Smooth muscle cell (in vitro differentiated cells): ENCODE results near the gene FOXJ3. TPM values are rescaled to one million over a fixed set of nuclear protein-coding genes. Genes with fewer than 3 reads are reported as not detected.

ENCODE experiments used
- DNase-seq: peaks from one replicate; lab custom pipeline; 2025; ENCODE audit not compliant: unreplicated experiment; lab: John Stamatoyannopoulos, UW
- H2AFZ ChIP-seq: fragments of 200-600 bp; sonication (generic); 2 replicates; pipeline ENCODE4 v1.6.0; 2016; ENCODE audit warnings: antibody characterized with exemption, low read depth, mild to moderate bottlenecking
- H3F3A ChIP-seq: fragments of 200-600 bp; sonication (generic); 2 replicates; pipeline ENCODE4 v1.6.0; 2017; ENCODE audit warnings: antibody characterized with exemption, low read depth
- H3K27ac ChIP-seq: fragments of 200-600 bp; sonication (generic); 2 replicates; pipeline ENCODE4 v1.5.1; 2016; ENCODE audit warnings: low read depth, mild to moderate bottlenecking
- H3K27me3 ChIP-seq: fragments of 200-600 bp; sonication (generic); 2 replicates; pipeline ENCODE4 v1.6.1; 2016; ENCODE audit warnings: low read depth, mild to moderate bottlenecking
- H3K36me3 ChIP-seq: fragments of 200-600 bp; sonication (generic); 2 replicates; pipeline ENCODE4 v1.5.1; 2016; ENCODE audit warnings: low read depth
- H3K4me1 ChIP-seq: fragments of 200-600 bp; sonication (generic); 2 replicates; pipeline ENCODE4 v1.5.1; 2016; ENCODE audit warnings: low read depth
- H3K4me2 ChIP-seq: fragments of 200-600 bp; sonication (generic); 2 replicates; pipeline ENCODE4 v1.6.0; 2016; ENCODE audit warnings: mild to moderate bottlenecking
- H3K4me3 ChIP-seq: fragments of 200-600 bp; sonication (generic); 2 replicates; pipeline ENCODE4 v1.5.1; 2016; ENCODE audit warnings: mild to moderate bottlenecking
- H3K79me2 ChIP-seq: fragments of 200-600 bp; sonication (generic); 2 replicates; pipeline ENCODE4 v1.6.0; 2016; ENCODE audit warnings: low read depth, mild to moderate bottlenecking
- H3K9ac ChIP-seq: fragments of 200-600 bp; sonication (generic); 2 replicates; pipeline ENCODE4 v1.6.0; 2016; ENCODE audit warnings: low read depth
- H3K9me3 ChIP-seq: fragments of 200-600 bp; sonication (generic); replicated peaks from 2 replicates; pipeline ENCODE4 v1.5.1; 2016; ENCODE audit warnings: low read depth
- H4K20me1 ChIP-seq: fragments of 200-600 bp; sonication (generic); 2 replicates; pipeline ENCODE4 v1.6.0; 2016; ENCODE audit warnings: low read depth
- CTCF ChIP-seq: fragments of 200-600 bp; sonication (generic); IDR thresholded peaks from 2 replicates; pipeline ENCODE4 v1.5.1; 2017; ENCODE audit warnings: borderline replicate concordance, mild to moderate bottlenecking, antibody characterized with exemption; ENCODE audit not compliant: insufficient read depth, poor library complexity, severe bottlenecking
- WGBS: methylation state at CpG from one replicate; pipeline ENCODE4 v1.1.7; 2016; ENCODE audit warnings: low lambda C conversion rate; 5-methylcytosine and 5-hydroxymethylcytosine counted together
- polyA plus RNA-seq: library from polyadenylated mRNA; unstranded; fragments of >200 nt; fragmentation: Nextera tagmentation; extraction: Ambion mirVana; gene quantifications from 2 replicates; pipeline ENCODE4 v1.2.1, GENCODE V29; 2016
- total RNA-seq: library from RNA; depleted of rRNA; stranded (reverse); fragments of >200 nt; gene quantifications from 2 replicates; pipeline ENCODE4 v1.2.3, GENCODE V29; 2014

FOXJ3 gene
- total and polyA plus RNA-seq, 2 experiments from 2014 or later = 19.3 to 40.9 TPM

GRCh38 chr1:42325014-42325402 is 10.0 kb downstream of the FOXJ3 start:
- peaks cover 96% of the 10 kb centered on the region for H4K20me1 ChIP-seq
- no peak for TF ChIP-seq CTCF
- H3K27ac ChIP-seq = no peak overlapping the region
- peaks cover 10% of the 10 kb centered on the region for H3K4me1 ChIP-seq
- H3K36me3 ChIP-seq = no peaks in the 10 kb centered on the region
- no peak overlapping the region for H3K4me3 ChIP-seq
- no peaks in the 10 kb centered on the region for H3K27me3 ChIP-seq
- H3F3A ChIP-seq = no peaks in the 10 kb centered on the region
- H3K79me2 ChIP-seq = peaks cover 99% of the 10 kb centered on the region
- H3K9ac ChIP-seq = no peak overlapping the region
- DNase-seq = no peak
- no peak overlapping the region for H3K4me2 ChIP-seq
- no peak overlapping the region for H2AFZ ChIP-seq
- WGBS = 99% methylated on average over 2 of the region's 2 CpGs
- H3K9me3 ChIP-seq = no peaks in the 10 kb centered on the region

- DNase-seq = no peak
- H3F3A ChIP-seq = no peaks in the 10 kb centered on the region
- H3K4me1 ChIP-seq = peaks cover 14% of the 10 kb centered on the region
- H4K20me1 ChIP-seq = peaks cover 96% of the 10 kb centered on the region
- no peaks in the 10 kb centered on the region for H3K36me3 ChIP-seq
- no peak overlapping the region for H3K4me2 ChIP-seq
- H2AFZ ChIP-seq = no peak overlapping the region
- 97% methylated on average over 6 of the region's 6 CpGs for WGBS
- TF ChIP-seq CTCF = no peak
- H3K4me3 ChIP-seq = no peak overlapping the region
- no peak overlapping the region for H3K27ac ChIP-seq
- no peaks in the 10 kb centered on the region for H3K9me3 ChIP-seq
- H3K79me2 ChIP-seq = peaks cover 99% of the 10 kb centered on the region
- H3K27me3 ChIP-seq = no peaks in the 10 kb centered on the region
- no peak overlapping the region for H3K9ac ChIP-seq
Observed at GRCh38 chr1:42324398-42325013, 10.5 kb downstream of the FOXJ3 start.

- peaks cover 96% of the 10 kb centered on the region for H4K20me1 ChIP-seq
Observed at GRCh38 chr1:42323551-42323950, 11.5 kb downstream of the FOXJ3 start.

More at GRCh38 chr1:42323551-42323950, 11.5 kb downstream of the FOXJ3 start:
- TF ChIP-seq CTCF = no peak
- H3K27ac ChIP-seq = peak overlapping the region; percentile 3
- no peak overlapping the region for H2AFZ ChIP-seq
- H3K79me2 ChIP-seq = peaks cover 99% of the 10 kb centered on the region
- DNase-seq = no peak
- no peaks in the 10 kb centered on the region for H3K36me3 ChIP-seq
- no peak overlapping the region for H3K4me3 ChIP-seq
- 87% methylated on average over 2 of the region's 2 CpGs for WGBS
- no peaks in the 10 kb centered on the region for H3K9me3 ChIP-seq
- H3K4me1 ChIP-seq = peaks cover 19% of the 10 kb centered on the region
- H3K4me2 ChIP-seq = no peak overlapping the region
- H3K27me3 ChIP-seq = no peaks in the 10 kb centered on the region
- no peak overlapping the region for H3K9ac ChIP-seq
- H3F3A ChIP-seq = peaks cover 6% of the 10 kb centered on the region
